Measurements from ENCODE around the gene PHF8.

DNA sequence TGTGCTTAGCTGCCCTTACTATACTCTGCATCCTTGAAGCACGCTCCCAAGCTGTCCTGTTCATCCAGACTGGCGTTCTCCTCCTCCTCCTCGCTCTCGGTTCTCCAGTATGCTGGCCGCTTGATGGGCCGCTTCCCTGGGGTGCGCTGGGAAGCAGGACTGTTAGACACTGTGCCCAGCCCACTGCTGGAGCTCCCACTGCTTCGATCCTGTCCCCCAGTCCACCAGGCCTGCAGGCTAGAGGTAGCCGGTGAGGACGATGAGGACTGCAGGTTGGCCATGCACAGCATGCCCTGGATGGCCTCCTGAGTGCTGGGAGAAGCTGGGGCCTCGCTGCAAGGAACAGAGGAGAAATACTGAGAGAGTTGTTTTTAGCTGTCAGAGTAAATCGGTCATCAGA lies 59.4 kb downstream of the PHF8 start:
- TF ChIP-seq, protein P1, sequence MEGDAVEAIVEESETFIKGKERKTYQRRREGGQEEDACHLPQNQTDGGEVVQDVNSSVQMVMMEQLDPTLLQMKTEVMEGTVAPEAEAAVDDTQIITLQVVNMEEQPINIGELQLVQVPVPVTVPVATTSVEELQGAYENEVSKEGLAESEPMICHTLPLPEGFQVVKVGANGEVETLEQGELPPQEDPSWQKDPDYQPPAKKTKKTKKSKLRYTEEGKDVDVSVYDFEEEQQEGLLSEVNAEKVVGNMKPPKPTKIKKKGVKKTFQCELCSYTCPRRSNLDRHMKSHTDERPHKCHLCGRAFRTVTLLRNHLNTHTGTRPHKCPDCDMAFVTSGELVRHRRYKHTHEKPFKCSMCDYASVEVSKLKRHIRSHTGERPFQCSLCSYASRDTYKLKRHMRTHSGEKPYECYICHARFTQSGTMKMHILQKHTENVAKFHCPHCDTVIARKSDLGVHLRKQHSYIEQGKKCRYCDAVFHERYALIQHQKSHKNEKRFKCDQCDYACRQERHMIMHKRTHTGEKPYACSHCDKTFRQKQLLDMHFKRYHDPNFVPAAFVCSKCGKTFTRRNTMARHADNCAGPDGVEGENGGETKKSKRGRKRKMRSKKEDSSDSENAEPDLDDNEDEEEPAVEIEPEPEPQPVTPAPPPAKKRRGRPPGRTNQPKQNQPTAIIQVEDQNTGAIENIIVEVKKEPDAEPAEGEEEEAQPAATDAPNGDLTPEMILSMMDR (IDR thresholded peaks at IDR 0.05) = no peak
- TF ChIP-seq POLR2A (IDR thresholded peaks at IDR 0.05) (no peak), EP300 (IDR thresholded peaks at IDR 0.05) (no peak)

All from tibial nerve (tissue), 4 donors.